ENCODE results near the gene C17orf100.

- TF ChIP-seq, protein P1, sequence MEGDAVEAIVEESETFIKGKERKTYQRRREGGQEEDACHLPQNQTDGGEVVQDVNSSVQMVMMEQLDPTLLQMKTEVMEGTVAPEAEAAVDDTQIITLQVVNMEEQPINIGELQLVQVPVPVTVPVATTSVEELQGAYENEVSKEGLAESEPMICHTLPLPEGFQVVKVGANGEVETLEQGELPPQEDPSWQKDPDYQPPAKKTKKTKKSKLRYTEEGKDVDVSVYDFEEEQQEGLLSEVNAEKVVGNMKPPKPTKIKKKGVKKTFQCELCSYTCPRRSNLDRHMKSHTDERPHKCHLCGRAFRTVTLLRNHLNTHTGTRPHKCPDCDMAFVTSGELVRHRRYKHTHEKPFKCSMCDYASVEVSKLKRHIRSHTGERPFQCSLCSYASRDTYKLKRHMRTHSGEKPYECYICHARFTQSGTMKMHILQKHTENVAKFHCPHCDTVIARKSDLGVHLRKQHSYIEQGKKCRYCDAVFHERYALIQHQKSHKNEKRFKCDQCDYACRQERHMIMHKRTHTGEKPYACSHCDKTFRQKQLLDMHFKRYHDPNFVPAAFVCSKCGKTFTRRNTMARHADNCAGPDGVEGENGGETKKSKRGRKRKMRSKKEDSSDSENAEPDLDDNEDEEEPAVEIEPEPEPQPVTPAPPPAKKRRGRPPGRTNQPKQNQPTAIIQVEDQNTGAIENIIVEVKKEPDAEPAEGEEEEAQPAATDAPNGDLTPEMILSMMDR (conservative IDR thresholded peaks at IDR 0.05; ENCODE audit: low read length), result no peak
- no peak for TF ChIP-seq EZH2phosphoT487 (IDR thresholded peaks at IDR 0.05; ENCODE audit: borderline replicate concordance, low read depth, low read length)
Observed at GRCh38 chr17:6676802-6677157, 25.2 kb downstream of the C17orf100 start.
